Activated CD4-positive, alpha-beta T cell treated with anti-CD3 and anti-CD28 coated beads, Interleukin-2, amount 50 U/mL, for 48 hours (primary cell): Measurements from ENCODE around the gene AVP.
A peak's percentile ranks its signal among the peaks of the same experiment; 100 is the strongest.

Source experiments
- DNase-seq, 2 experiments: peaks; one replicate each; pipeline ENCODE4 v3.0.0-alpha.2; 2020

AVP gene

DNA sequence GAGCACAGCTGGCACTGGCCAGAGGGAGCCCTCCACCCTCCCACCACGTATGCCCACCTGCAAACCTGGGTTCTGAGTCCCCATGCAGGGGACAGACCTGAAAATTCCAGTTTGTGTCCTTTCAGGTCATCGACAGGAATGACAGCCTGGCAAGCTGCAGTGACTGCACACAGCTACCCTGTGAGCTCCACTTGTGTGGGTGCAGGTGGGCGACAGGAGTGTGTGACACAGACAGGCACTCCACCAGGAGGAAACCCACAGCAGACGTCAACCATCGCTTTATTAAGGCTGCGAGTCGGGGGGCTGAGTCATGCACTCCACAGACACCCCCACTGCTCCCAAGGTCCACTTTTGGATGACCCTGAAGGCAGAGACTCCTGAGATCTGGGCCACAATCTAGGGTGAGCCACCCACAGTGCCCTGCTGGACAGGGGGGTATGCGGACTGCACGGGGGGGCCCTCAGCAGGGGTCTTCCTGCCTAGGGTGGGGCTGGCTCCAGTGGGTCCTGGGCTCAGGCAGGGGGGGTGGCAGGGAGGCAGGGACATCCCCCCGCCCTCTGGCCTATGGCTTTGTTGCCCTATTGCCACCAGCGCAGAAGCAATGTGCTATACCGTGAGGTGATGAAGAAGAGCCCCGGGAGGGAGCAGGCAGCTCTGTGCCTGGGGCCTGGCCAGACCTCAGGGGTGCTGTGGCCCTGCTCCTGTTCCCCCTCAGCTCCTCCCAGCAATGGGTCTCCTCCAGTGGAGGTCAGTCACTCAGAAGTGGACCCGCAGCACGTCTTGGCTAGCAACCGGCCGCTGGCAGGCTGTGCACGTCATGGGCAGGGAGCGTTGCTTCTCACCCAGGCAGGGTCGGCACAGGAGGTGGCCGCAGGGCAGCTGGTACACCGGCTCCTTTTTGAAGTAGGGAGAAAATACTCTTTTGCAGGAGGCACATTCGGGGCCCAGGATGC lies 25.1 kb upstream of the AVP start:
- no peak for DNase-seq

DNA sequence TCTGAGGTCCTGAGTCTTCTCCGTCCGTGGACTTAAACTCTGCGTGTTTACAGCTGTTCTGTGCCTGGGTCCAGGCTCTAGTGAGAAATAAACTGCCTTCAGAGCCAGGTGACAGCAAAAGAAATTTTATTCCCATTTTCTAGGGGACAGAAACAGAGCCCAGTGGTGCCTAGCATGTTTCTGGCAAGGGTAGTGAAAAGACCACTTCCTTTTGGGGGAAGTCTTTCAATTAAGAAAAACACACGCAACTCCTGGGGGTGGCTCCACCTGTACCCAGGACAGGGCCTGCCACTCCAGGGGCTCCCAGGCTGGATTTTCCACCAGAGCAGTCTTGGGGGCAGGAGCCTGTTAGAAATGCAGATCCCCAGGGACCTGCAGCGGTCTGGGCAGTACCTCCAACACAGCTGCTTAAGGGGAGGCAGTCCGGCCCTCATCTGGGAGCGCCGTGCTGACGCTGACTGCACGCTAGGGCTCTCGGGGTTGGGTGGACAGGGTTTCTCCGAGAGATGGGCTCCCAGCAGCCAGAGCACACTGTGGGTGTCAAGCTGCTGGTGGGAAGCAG lies 23.0 kb upstream of the AVP start:
- no peak for DNase-seq

DNA sequence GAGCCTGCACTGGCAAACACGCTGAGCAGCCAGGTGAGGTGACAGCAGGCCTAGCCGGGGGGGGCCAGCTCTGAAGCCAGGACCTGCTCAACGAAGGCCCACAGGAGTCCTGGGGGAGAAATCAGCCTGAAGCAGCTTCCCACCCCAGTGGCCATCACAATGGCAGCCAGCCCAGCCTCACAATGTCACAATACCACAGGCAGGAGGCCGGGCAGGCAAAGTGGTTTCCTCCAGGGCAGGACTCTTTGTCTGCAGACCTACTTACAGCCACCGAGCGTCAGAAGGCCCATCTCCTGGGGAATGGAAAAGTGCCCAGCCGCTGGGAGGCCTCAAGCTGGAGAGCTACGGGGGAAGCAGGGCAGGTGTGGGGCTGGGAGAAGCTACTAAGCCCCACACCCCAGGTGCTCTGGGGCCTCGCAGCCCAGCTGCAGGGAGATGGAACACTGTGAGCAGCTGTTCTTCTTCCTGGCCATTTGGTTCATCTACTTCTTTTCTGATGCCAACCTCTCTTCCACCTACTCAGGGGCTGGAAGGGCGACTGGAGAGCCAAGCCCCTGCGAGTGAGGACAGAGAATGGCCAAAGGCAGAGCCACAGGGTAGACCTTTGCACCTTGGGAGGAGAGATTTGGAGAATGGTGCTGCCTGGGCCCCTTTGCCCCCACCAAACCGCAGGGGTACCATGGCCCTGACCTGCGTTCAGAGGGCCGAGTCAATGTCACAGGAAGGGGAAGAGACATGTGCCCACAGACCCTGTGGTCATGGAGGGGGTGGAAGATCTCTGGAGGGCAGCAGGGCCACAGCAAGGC lies 22.3 kb upstream of the AVP start:
- no peak for DNase-seq

DNA sequence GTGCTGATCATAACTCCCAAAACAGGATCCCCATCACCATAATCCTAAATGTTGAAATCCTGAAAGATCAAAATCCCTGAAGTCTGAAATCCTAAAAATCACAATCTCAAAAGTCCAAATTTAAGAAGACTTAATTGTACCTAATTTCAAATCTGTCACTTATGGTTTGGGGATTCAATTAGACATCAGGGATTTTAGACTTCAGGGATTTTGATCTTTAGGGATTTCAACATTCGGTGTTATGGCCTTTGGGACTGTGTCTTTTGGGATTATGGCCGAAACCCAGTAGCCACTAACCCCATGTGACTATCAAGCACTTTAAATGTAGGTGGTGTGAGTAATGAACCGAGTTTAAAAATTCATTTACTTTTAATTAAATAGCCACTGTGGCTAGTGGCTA lies 21.7 kb upstream of the AVP start:
- DNase-seq = no peak

DNA sequence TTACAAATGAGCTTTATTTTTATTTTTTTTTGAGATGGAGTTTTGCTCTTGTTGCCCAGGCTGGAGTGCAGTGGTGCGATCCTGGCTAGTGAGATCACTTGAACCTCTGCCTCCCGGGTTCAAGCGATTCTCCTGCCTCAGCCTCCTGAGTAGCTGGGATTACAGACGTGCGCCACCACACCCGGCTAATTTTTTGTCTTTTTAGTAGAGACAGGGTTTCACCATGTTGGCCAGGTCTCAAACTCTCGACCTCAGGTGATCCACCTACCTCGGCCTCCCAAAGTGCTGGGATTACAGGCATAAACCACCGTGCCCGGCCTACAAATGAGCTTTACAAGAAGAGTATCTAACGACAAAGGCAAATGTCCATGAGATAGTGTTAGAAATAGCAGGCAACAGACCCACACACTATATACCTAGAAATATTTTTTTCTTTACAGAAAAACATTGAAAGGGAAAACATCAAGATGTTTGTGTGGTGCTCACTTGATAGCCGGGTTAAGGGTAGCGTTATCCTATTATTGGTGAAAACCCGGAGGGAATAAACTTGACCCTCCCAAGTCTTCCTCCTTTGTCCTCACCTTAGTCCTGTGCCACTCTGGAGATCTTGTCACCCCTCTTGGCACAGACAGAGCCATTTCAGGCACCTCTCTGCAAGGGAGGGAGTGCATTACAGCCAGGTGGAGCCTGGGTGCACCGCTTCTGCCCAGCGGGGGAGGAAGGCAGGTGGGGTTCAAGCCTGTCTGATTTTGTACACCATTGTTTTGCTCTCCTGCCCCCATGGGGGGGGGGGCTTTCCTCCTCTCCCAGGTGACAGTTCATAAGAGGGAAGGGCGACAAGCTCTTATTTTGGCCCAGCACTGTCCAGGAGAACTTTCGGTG lies 21.0 kb upstream of the AVP start:
- no peak for DNase-seq

DNA sequence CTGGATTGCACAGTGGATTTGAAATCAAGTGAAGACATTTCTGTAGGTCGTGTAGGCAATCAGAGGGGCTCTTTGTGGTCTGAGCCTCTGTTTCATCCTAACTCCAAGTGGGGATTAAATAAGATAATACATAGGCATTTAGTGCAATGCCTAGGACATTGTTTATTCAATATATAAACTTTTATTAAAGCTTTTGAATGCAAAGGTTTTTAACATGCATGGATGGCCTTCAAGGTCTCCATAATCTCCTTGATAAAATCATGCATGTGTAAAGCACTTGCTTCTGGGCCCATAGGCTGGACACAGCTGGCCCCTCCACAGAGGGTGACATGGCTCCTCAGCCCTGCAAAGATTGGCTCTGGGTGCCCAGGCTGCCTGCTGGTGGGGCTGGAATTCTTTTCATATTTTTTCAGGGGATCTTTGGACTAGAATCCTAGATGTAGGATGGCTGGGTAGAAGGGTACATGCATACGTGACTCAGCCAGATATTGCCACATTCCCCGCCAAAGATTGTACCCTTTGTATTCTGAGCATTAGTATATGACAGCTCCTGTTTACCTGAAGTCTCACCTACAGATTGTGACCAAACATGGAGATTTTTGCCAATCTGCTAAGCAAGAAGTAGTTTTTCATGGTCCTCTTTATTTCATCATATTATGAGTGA lies 19.0 kb upstream of the AVP start:
- DNase-seq = no peak

DNA sequence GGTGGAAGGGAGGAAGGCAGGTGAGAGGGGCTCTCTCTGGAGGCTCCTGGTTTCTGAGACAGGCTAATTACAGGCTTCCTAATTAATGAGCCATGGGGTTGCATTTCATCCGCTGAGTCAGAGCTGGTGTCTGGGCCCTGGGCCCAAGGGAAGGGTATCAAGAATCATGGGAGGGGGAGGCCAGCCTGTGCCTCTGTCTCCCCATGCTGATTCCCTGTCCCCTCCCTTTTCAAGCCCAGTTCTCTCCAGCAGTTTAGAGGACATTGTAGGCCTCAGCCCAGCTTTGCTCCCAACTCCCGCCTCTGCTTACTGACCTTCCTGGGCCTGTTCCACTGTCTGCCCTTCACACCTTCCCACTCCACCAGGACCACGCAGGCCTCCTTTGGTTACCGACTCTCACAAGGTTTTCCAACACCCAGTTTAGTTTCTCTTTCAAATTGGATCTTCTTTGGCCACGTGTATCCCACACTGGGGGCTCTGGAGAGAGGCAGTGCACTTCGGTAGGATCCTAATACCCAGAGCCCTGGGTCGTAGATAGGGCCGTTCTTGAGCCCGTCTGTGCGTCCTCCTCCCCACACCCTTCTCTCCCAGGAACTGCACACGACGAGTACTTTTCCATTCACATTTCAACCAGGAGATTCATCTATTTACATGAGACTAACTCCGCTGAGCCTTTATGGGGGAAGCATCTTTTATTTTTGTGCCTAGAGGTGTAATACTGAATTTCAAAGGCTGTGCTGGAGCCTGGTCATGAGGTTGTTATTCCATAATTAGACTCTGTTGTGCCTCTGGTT lies 18.2 kb upstream of the AVP start:
- no peak for DNase-seq

DNA sequence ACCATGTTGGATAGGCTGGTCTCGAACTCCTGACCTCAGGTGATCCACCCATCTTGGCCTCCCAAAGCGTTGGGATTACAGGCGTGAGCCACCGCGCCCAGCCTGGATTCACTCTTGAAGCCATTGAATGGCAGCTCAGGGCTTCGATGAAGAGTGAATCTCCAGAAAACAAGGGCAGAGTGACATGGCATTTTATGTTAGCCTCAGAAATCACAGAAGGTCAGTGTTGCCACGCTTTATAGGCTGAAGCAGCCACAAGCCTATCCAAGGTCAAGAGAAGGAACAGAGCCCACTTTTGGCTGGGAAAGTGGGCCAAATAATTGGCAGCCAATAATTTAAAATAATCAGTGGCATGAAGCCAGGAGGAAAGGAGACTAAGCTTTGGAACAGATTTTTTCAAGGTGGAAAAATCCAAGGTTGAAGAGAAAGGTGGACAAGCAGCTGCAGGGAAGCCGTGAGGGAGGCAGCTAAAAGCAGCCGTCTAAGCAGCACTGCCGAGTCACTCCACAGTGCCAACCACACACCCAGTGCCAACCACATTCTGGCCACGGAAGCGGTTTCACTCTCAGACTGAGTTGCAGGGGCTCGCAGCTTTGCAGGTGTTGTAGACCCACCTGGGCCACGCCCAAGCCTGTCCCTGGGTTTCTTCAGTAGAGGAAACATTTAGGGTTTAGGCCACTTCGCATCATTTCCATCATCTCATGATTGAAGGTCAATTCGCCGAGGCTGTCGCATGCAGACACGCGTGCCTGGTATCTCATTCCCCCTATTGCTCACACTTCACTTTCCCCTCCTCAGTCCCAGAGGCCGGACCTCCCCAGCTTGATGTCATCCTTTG lies 17.4 kb upstream of the AVP start:
- peak; percentile 67 to 74 for DNase-seq

DNA sequence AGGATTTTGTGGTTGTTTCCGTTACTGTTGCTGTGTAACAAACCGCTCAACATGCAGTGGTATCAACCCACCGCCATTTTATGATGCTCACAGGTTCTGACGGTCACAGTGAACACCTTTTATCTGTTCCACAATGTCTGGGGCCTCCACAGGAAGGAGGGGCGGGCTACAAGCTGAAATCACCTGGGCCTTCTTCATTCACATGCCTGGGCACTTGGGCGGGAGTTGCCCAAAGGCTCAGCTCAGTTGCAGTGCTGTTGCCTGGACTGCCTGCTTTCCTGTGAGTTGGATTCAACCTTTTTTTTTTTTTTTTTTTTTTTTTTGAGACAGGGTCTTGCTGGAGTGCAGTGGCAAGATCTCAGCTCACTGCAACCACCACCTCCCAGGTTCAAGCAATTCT lies 16.7 kb upstream of the AVP start:
- no peak for DNase-seq

DNA sequence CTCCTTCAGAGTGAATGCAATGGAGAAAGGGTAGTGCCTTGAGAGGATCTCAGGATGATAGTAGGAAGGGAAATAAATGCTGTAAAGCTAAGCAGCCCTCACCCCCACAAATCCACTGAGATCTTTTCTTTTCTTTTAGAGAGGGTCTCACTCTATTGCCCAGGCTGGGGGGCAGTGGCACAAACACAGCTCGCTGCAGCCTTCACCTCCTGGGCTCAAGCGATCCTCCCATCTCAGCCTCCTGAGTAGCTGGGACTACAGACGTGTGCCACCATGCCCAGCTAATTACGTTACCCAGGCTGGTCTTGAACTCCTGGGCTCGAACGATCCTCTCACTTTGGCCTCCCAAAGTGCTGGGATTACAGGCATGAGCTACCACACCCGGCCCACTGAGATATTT lies 16.0 kb upstream of the AVP start:
- DNase-seq = no peak

DNA sequence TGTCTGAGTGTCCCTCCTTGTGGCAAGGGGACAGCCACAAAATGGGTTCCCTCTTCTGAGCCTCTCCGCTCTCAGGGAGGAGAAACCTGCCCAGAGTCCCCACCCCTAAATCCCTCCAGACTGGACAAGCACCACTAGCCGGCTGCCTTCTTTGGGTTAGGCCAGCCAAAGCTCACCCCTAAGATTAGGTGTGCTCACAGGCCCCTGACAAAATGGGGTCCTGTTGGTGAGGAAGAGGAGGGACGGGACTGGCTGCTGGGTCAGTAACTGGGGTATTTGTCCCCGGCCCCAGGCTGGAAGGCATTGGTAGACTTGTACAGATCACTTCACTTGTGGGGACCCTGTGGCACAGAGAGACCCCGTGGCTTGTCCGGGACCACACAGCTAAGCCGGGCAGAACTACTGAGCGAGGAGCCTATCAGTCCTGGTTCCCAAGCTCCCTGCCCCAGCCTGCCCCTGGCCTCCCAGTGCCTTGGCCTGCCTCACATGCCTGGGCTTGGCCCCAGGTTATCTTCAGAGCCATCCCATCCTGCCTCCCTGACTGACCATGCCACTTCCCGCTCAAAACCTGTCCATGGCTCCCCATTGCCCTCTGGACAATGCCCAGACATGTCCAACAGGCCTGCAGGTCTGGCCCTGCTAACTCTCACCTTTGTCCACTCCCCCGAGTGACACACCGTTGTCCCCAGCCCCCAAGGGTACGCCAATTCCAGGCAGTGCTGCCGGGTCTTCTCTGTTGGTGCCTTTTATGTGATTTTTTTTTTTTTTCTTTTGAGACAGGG lies 10.5 kb upstream of the AVP start:
- no peak for DNase-seq

DNA sequence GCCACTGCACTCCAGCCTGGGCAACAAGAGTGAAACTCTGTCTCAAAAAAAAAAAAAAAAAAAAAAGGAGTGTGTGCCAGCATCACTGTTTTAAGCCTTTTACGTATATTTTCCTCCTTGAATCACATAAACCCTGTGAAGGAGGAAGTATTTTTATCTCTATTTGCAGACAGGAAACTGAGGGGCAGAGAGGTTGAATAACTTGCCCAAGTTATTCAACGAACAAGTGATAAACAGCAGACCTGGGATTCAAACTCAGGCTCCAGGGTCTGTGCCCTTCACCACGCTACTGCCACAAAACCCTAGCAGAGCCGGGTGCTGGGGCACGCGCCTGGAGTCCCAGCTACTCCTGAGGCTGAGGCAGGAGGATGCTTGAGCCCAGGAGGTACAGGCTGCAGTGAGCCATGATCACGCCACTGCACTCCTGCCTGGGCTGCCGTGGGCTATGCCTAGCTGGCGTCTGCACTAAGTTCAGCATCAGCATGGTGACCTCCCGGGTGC lies 9.4 kb upstream of the AVP start:
- DNase-seq = no peak

DNA sequence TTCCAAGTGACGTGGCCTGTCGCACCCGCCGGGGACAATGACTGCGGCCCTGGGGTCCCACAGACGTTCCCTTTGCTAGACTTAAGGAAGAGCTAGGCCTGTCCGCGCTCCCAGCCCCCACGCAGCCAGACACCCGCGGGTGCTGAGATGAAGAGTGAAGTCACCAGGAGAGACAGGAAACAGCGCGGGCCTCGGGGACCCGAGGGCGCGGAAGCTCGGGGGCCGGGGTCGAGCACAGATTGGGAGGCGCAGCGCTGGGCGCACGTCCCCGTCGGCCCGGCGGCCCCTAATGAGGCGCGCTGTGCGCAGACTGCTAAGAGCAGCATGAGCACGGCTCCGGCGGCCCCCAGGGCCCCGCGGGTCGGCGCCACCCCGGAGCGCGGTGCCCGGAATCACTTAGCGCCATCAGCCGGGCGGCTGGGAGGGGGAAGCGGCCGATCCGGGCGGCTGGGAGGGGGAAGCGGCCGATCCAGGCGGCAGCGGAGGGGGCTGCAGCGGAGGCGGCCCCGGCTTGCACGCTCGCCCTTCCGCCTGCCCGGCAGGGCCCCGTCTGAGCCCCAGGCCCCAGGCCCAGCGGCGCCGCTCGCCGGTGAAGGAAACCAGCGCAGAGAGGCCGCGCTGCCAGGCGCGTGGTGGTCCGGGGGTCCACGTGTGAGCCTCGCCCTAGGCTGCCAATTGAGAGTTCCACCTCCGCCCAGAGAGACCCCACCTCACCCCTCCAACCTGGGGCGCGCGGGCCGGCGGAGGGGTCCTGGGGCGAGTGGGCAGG lies 8.3 kb upstream of the AVP start:
- peak; percentile 41 to 48 for DNase-seq

DNA sequence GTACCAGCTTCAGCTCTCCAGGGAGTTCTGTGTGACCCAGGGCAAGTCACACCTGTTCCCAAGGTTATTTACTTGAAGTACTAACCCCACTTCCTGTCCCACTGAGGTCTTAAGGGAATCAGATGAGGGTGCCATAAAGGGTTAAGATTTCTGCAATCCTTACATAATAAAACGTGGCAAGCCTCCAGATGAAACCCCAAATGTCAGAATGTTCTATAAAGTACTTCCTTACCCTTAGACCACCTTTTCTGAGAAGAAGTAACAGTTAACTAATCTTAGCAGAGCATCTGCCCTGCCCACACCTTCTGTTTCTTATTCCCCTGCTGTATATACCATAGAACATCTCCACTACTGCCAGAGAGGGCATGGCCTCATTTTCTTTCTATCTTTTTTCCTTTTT lies 6.0 kb upstream of the AVP start:
- DNase-seq = no peak

DNA sequence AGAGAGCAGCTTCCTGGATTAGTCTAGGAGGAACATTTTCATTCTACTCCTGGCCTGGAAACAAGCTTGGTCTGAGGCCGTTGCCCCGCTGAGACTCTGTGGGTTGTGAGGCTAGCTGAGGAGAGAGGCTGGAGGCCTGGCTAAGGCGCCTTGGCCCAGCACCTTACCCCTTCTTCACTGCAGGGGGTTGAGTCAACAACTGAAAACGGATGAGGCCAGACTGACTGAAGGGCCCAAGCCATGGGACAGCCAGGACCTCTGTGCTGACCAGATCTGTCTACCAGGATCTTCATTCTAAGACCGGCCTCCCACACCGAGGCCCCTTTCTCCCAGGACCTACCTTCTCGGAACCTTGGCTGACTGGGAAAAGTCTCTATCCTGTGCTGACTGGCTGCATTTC lies 3.5 kb upstream of the AVP start:
- DNase-seq = no peak

DNA sequence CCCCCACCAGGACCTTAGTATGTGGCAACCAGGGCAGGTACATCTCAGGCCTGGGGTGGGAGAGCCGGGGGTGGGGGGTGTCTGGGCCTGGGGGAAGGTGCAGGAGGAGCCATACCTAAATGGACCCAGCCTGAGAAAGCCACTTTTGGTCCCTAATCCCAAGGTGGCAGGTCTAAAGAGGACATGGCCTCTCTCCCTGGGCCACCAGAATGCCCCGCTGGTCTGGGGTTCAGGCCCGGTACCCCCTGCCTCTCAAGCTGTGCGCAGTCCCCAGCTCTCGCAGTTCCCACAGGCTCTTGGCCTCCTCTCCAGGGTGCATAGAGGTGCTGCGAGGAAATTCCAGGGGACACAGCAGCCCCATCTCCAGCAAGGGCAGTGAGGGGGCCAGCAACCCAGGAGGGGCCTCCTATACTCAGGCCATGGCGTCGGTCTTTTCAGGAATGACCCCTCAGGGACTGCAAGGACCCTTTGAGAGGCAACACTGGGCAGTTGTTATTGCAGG lies 1.1 kb upstream of the AVP start:
- no peak for DNase-seq

DNA sequence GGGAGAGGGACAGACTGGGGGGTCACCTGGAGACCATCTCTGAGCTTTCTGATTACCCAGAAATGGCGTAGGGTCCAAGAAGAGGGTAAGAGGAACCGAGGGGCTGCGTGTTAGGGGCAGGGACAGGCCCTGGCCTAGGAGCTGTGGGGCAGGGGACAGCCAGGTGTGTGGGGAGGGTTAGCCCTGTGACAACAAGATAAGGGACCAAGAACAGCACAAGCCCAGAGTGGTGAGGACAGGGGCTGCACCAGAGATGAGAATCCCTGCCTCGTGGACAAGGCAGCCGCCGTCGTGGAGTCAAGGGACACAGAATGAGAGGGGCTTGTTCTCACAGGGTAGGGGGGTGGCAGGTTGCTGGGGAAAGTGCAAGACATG lies 449 bp upstream of the AVP start:
- DNase-seq = no peak
